A549 (cell line): ENCODE data around the gene IL33.

Experiments
- CEBPB ChIP-seq, 2 experiments: fragments of >200 bp in 1 of 2; sonication (Bioruptor Twin) in 1 of 2; formaldehyde crosslinking in 1 of 2; IDR thresholded peaks; 2 replicates each; pipeline ENCODE4 v1.6.1; 2012 to 2016
- EP300 ChIP-seq, 2 experiments: fragments of >200 bp; sonication (Bioruptor Twin); formaldehyde crosslinking; IDR thresholded peaks; 2 replicates in 1 of 2; 3 replicates in 1 of 2; pipeline ENCODE4 v1.6.1; 2016 to 2017
- HOXA7 ChIP-seq: fragments of 250-450 bp; sonication (Bioruptor Pico); IDR thresholded peaks from 2 replicates; pipeline ENCODE4 v1.5.0; 2020; ENCODE audit warnings: mild to moderate bottlenecking, moderate library complexity
- JUN ChIP-seq, 2 experiments: fragments of >200 bp; sonication (Bioruptor Twin); formaldehyde crosslinking; IDR thresholded peaks; 2 replicates in 1 of 2; 3 replicates in 1 of 2; pipeline ENCODE4 v1.6.1; 2016 to 2017
- POLR2A ChIP-seq: IDR thresholded peaks from 2 replicates; pipeline ENCODE4 v1.6.1; 2012; ENCODE audit warnings: mild to moderate bottlenecking, low read length
- RCOR1 ChIP-seq: fragments of 150-350 bp; IDR thresholded peaks from 2 replicates; pipeline ENCODE4 v1.6.1; 2014; ENCODE audit warnings: antibody characterized with exemption, low read length, low read depth
- RFX5 ChIP-seq: fragments of 450-650 bp; IDR thresholded peaks from 2 replicates; pipeline ENCODE4 v1.7.1; 2014; ENCODE audit warnings: antibody characterized with exemption, mild to moderate bottlenecking, moderate library complexity
- TF ChIP-seq, protein P1 (sequence below): fragments of >200 bp; sonication (Bioruptor Twin); formaldehyde crosslinking; IDR thresholded peaks from 3 replicates; pipeline ENCODE4 v1.5.1; 2016
- TF ChIP-seq, protein P2 (sequence below): fragments of 150-350 bp; IDR thresholded peaks from 2 replicates; pipeline ENCODE4 v1.6.1; 2014; ENCODE audit warnings: low read depth, mild to moderate bottlenecking, low read length
- TF ChIP-seq, protein P3 (sequence below): fragments of 450-650 bp; IDR thresholded peaks from 2 replicates; pipeline ENCODE4 v1.6.1; 2014; ENCODE audit warnings: antibody characterized with exemption

DNA sequence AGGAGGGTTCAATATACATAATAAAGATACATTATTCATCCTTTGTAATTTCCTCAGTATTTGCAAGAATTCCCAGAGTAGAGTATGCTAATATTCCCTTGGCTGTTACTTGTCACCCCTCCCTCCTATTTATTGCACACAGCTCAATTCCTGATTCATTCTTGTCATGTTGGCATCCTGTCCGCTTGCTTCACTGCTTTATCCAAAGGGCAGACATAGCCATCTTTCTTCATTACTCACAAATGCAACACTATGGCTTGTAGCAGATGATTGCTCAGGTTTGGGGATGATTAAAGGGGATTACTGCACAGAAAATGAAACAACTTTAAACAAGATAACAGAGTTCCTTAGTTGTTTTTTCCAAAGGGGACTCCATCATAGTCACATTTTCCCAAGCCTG, 1.2 kb upstream of the IL33 start:
- TF ChIP-seq, protein P1, sequence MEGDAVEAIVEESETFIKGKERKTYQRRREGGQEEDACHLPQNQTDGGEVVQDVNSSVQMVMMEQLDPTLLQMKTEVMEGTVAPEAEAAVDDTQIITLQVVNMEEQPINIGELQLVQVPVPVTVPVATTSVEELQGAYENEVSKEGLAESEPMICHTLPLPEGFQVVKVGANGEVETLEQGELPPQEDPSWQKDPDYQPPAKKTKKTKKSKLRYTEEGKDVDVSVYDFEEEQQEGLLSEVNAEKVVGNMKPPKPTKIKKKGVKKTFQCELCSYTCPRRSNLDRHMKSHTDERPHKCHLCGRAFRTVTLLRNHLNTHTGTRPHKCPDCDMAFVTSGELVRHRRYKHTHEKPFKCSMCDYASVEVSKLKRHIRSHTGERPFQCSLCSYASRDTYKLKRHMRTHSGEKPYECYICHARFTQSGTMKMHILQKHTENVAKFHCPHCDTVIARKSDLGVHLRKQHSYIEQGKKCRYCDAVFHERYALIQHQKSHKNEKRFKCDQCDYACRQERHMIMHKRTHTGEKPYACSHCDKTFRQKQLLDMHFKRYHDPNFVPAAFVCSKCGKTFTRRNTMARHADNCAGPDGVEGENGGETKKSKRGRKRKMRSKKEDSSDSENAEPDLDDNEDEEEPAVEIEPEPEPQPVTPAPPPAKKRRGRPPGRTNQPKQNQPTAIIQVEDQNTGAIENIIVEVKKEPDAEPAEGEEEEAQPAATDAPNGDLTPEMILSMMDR, result no peak
- TF ChIP-seq HOXA7 (no peak), EP300 (IDR thresholded peaks at IDR 0.05) (no peak), CEBPB (IDR thresholded peaks at IDR 0.05) (no peak), RCOR1 (no peak), JUN (IDR thresholded peaks at IDR 0.05) (no peak), POLR2A (no peak), RFX5 (no peak)
- TF ChIP-seq, protein P2, sequence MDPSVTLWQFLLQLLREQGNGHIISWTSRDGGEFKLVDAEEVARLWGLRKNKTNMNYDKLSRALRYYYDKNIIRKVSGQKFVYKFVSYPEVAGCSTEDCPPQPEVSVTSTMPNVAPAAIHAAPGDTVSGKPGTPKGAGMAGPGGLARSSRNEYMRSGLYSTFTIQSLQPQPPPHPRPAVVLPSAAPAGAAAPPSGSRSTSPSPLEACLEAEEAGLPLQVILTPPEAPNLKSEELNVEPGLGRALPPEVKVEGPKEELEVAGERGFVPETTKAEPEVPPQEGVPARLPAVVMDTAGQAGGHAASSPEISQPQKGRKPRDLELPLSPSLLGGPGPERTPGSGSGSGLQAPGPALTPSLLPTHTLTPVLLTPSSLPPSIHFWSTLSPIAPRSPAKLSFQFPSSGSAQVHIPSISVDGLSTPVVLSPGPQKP, result no peak
- TF ChIP-seq, protein P3, sequence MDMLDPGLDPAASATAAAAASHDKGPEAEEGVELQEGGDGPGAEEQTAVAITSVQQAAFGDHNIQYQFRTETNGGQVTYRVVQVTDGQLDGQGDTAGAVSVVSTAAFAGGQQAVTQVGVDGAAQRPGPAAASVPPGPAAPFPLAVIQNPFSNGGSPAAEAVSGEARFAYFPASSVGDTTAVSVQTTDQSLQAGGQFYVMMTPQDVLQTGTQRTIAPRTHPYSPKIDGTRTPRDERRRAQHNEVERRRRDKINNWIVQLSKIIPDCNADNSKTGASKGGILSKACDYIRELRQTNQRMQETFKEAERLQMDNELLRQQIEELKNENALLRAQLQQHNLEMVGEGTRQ, result no peak
